ENCODE results near the gene NPAS3. TPM values are rescaled to one million over a fixed set of nuclear protein-coding genes. Genes with fewer than 3 reads are reported as not detected.

The NPAS3 gene
- total and polyA plus RNA-seq, 8 donors = 0.23 to 2.8 (median 1.4) TPM

- no peaks in the 10 kb centered on the region for H3K36me3 ChIP-seq
- no peak overlapping the region for H3K27ac ChIP-seq
- DNase-seq = no peak
- no peaks in the 10 kb centered on the region for H3K4me1 ChIP-seq
- no peak for TF ChIP-seq CTCF (IDR thresholded peaks at IDR 0.05)
- no peak overlapping the region for H3K4me3 ChIP-seq
- intact Hi-C loops (cut with DNase I) = no loop called here
- WGBS, 2 donors = 64 to 88% methylated on average over 2 of the region's 2 CpGs
- ATAC-seq = peak in 1 of 4 donors; percentile 12
- no peaks in the 10 kb centered on the region for H3K9me3 ChIP-seq
- no peaks in the 10 kb centered on the region for H3K27me3 ChIP-seq
- no peak for FAIRE-seq
Observed at GRCh38 chr14:32950584-32950983, 11.9 kb downstream of the NPAS3 start.

GRCh38 chr14:32967421-32967820 is 28.7 kb downstream of the NPAS3 start:
- Histone ChIP-seq H3K9me3 (no peaks in the 10 kb centered on the region), H3K27me3 (no peaks in the 10 kb centered on the region), H3K36me3 (no peaks in the 10 kb centered on the region), H3K27ac (no peak overlapping the region), H3K4me3 (no peak overlapping the region), H3K4me1 (no peaks in the 10 kb centered on the region)
- no peak for TF ChIP-seq CTCF (IDR thresholded peaks at IDR 0.05)
- no peak for FAIRE-seq
- no peak for DNase-seq
- ATAC-seq = no peak
- WGBS, 2 donors = 70 to 82% methylated on average over 3 of the region's 3 CpGs
- intact Hi-C loops (cut with DNase I) = no loop called here

- FAIRE-seq = no peak
- no peak for ATAC-seq
- no peaks in the 10 kb centered on the region for H3K9me3 ChIP-seq
- H3K4me3 ChIP-seq = no peak overlapping the region
- H3K27ac ChIP-seq = no peak overlapping the region
- no peak for DNase-seq
- WGBS, 2 donors = 85 to 87% methylated on average over 2 of the region's 2 CpGs
- TF ChIP-seq CTCF (IDR thresholded peaks at IDR 0.05) = no peak
- no peaks in the 10 kb centered on the region for H3K36me3 ChIP-seq
- H3K27me3 ChIP-seq = no peaks in the 10 kb centered on the region
- H3K4me1 ChIP-seq = no peaks in the 10 kb centered on the region
- intact Hi-C loops (cut with DNase I) = no loop called here
Observed at GRCh38 chr14:32968972-32969544, 30.4 kb downstream of the NPAS3 start.

- intact Hi-C loops (cut with DNase I) = no loop called here
- DNase-seq (no peak), FAIRE-seq (no peak), ATAC-seq (no peak)
- Histone ChIP-seq H3K27ac (no peak overlapping the region), H3K4me3 (no peak overlapping the region), H3K27me3 (no peaks in the 10 kb centered on the region), H3K36me3 (no peaks in the 10 kb centered on the region), H3K4me1 (no peaks in the 10 kb centered on the region), H3K9me3 (no peaks in the 10 kb centered on the region)
- no peak for TF ChIP-seq CTCF (IDR thresholded peaks at IDR 0.05)
- 55 to 75% methylated on average over 2 of the region's 2 CpGs for WGBS, 2 donors
Observed at GRCh38 chr14:32977913-32978312, 39.2 kb downstream of the NPAS3 start.

- DNase-seq = no peak
- WGBS, 2 donors = 88 to 91% methylated on average over 4 of the region's 4 CpGs
- no peak for TF ChIP-seq CTCF (IDR thresholded peaks at IDR 0.05)
- H3K9me3 ChIP-seq = no peaks in the 10 kb centered on the region
- intact Hi-C loops (cut with DNase I) = no loop called here
- no peak for FAIRE-seq
- no peak overlapping the region for H3K27ac ChIP-seq
- no peaks in the 10 kb centered on the region for H3K4me1 ChIP-seq
- H3K36me3 ChIP-seq = no peaks in the 10 kb centered on the region
- H3K4me3 ChIP-seq = no peak overlapping the region
- no peaks in the 10 kb centered on the region for H3K27me3 ChIP-seq
- ATAC-seq = no peak
Observed at GRCh38 chr14:32978691-32979255, 40.1 kb downstream of the NPAS3 start.

Measured in pancreas (tissue), 10 donors.